ENCODE data around the gene CCL15. TPM values are rescaled to one million over a fixed set of nuclear protein-coding genes. Genes with fewer than 3 reads are reported as not detected.

CCL15 gene
- total and polyA plus RNA-seq, 8 donors: 0.15 to 1.3 (median 0.33) TPM; not detected in 2

DNA sequence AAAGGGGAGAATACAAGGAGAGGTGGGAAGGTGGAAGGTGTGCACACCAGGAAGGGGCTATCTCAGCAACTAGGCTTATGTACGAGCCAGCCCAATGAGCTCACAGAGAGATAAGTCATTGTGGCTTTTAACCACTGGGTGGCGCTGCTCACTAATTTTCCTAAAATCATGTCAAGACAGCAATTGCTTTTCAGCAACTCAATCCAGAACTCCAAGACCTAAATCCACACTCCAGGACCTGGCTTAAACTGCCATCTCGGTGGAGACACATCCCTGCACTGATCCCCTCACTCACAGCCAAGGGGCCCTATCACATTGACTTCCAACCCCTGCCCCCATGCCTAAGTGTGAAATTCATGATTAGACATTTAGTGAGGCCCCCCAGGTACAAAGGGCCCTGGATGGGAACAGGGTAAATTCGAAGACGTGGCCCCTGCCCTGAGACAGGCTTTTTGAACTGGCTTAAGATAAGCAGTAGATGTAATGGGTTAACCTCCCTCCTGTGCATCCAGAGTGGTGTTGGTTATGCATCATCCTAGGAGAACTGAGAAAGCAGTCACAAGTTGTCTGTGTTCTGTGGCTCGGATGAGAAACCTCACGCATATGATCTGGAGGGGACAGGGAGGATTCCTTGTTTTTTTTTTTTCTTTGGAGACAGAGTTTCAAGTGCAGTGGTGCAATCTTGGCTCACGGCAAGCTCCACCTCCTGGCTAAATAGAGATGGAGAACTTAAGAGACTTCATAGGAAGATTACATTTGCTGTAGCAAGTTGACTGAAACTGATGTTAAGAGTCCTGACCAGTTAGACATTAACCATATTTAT is 31.6 kb downstream of the CCL15 start:
- DNase-seq (peak in 3 of 4 donors; percentile 66 to 86 (median 71)), ATAC-seq (peak; percentile 94)
- Histone ChIP-seq H3K4me3 (no peak overlapping the region), H3K27ac (no peak overlapping the region), H3K4me1 (peaks cover 0 to 14% of the 10 kb centered on the region in 2 donors), H3K27me3 (no peaks in the 10 kb centered on the region), H3K36me3 (no peaks in the 10 kb centered on the region), H3K9me3 (no peaks in the 10 kb centered on the region)
- TF ChIP-seq, protein P1, sequence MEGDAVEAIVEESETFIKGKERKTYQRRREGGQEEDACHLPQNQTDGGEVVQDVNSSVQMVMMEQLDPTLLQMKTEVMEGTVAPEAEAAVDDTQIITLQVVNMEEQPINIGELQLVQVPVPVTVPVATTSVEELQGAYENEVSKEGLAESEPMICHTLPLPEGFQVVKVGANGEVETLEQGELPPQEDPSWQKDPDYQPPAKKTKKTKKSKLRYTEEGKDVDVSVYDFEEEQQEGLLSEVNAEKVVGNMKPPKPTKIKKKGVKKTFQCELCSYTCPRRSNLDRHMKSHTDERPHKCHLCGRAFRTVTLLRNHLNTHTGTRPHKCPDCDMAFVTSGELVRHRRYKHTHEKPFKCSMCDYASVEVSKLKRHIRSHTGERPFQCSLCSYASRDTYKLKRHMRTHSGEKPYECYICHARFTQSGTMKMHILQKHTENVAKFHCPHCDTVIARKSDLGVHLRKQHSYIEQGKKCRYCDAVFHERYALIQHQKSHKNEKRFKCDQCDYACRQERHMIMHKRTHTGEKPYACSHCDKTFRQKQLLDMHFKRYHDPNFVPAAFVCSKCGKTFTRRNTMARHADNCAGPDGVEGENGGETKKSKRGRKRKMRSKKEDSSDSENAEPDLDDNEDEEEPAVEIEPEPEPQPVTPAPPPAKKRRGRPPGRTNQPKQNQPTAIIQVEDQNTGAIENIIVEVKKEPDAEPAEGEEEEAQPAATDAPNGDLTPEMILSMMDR (IDR thresholded peaks at IDR 0.05): peak; percentile 81 to 89
- intact Hi-C loops (cut with DNase I): loop anchor here (5.0 to 10.0 kb wide), 2 partner anchors 175 to 178 kb away; no protein-coding TSS in a partner anchor

DNA sequence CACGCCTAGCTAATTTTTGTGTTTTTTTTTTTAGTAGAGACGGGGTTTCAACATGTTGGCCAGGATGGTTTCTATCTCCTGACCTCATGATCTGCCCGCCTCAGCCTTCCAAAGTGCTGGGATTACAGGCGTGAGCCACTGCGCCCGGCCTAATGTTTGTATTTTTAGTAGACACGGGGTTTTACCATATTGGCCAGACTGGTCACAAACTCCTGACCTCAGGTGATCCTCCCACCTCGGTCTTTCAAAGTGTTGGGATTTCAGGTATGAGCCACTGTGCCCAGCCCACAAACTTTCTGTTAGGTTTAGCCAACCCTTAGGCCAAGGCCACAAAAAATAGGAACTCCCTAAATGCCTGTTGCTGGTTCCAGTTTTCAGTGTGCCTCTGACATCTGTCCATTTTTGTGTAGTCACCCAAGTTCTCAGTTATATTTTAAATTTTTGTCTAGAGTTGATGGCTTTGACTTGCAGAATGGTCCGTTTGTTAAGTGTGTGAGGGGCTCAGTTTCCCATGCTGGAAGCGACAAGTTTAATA is 32.8 kb downstream of the CCL15 start:
- DNase-seq (no peak), ATAC-seq (no peak)
- peaks cover 0 to 10% of the 10 kb centered on the region in 2 donors for H3K4me1 ChIP-seq
- no peak overlapping the region for H3K4me3 ChIP-seq
- no peaks in the 10 kb centered on the region for H3K36me3 ChIP-seq
- H3K27me3 ChIP-seq: no peaks in the 10 kb centered on the region
- H3K27ac ChIP-seq: no peak overlapping the region
- intact Hi-C loops (cut with DNase I): no loop called here
- no peaks in the 10 kb centered on the region for H3K9me3 ChIP-seq
- TF ChIP-seq, protein P1 (IDR thresholded peaks at IDR 0.05): no peak

DNA sequence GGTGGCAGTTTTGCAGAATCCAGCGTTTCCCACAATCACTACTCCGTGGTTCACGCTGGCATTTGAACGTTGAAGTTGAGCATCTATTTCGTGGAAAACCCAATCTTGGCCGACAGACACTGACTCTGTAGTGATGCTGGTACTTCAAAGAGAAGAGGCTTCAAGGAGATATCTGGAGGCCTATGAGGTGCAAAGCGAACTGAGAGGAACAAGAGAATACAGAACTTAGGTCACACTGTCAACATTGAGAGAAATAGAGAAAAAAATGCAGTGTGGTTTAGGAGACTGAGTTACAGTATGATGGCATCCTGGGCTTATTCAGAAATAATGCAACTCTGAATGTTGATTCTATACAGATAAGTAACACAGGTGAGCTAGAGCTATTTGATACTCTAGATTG is 36.1 kb downstream of the CCL15 start:
- H3K9me3 ChIP-seq: no peaks in the 10 kb centered on the region
- TF ChIP-seq, protein P1 (IDR thresholded peaks at IDR 0.05): no peak
- peaks cover 0 to 8% of the 10 kb centered on the region in 2 donors for H3K27me3 ChIP-seq
- no peak for ATAC-seq
- DNase-seq: no peak
- intact Hi-C loops (cut with DNase I): no loop called here
- no peak overlapping the region for H3K4me3 ChIP-seq
- peaks cover 0 to 8% of the 10 kb centered on the region in 2 donors for H3K4me1 ChIP-seq
- H3K36me3 ChIP-seq: no peaks in the 10 kb centered on the region
- no peak overlapping the region for H3K27ac ChIP-seq

DNA sequence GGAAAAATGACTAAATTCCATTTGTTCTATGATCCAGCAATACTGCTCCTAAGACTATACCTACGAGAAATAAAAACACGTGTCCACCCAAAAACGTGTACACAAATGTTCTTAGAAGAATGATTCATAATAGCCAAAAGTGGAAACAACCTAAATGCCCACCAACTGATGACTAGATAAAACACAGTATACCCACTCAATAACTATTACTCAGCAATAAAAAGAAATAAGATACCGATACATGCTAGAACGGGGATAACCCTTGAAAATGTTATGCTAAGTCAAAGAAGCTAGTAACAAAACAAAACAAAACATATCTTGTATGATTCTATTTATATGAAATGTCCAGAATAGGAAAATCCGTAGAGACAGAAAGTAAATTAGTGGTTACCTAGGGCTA is 37.7 kb downstream of the CCL15 start:
- TF ChIP-seq, protein P1 (IDR thresholded peaks at IDR 0.05): no peak
- no peak overlapping the region for H3K27ac ChIP-seq
- peaks cover 0 to 8% of the 10 kb centered on the region in 2 donors for H3K27me3 ChIP-seq
- intact Hi-C loops (cut with DNase I): no loop called here
- ATAC-seq: no peak
- H3K4me1 ChIP-seq: no peaks in the 10 kb centered on the region
- H3K36me3 ChIP-seq: no peaks in the 10 kb centered on the region
- no peak overlapping the region for H3K4me3 ChIP-seq
- H3K9me3 ChIP-seq: no peaks in the 10 kb centered on the region
- no peak for DNase-seq

DNA sequence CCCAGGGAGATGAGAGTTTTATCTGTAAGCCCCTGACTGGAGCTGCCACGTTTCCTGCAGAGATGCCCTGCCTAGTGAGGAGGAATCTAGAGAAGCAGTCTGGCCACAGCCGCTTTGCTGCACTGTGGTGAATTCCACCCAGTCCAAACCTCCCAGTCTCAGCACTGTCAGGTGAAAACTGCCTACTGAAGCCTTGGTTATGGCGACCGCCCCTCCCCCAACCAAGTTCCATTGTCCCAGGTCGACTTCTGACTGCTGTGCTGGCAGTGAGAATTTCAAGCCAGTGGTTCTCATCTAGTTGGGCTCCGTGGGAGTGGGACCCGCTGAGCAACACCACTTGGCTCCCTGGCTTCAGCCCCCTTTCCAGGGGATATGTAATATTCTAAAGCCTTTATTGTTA is 47.6 kb downstream of the CCL15 start:
- H3K4me1 ChIP-seq: no peaks in the 10 kb centered on the region
- TF ChIP-seq, protein P1 (IDR thresholded peaks at IDR 0.05): no peak
- H3K27ac ChIP-seq: no peak overlapping the region
- no peaks in the 10 kb centered on the region for H3K9me3 ChIP-seq
- peaks cover 0 to 8% of the 10 kb centered on the region in 2 donors for H3K27me3 ChIP-seq
- intact Hi-C loops (cut with DNase I): no loop called here
- ATAC-seq (no peak), DNase-seq (no peak)
- no peaks in the 10 kb centered on the region for H3K36me3 ChIP-seq
- no peak overlapping the region for H3K4me3 ChIP-seq
